Ishikawa (cell line): ENCODE data around the gene TMC5.

Experiments used
- CEBPB ChIP-seq: IDR thresholded peaks from 2 replicates; pipeline ENCODE4 v1.6.1; 2012
- CREB1 ChIP-seq: IDR thresholded peaks from 2 replicates; pipeline ENCODE4 v1.6.1; 2012; ENCODE audit warnings: low read depth
- EGR1 ChIP-seq: IDR thresholded peaks from 2 replicates; pipeline ENCODE4 v1.6.1; 2012
- EP300 ChIP-seq: IDR thresholded peaks from 2 replicates; pipeline ENCODE4 v1.6.1; 2012; ENCODE audit warnings: borderline replicate concordance
- FOXM1 ChIP-seq: IDR thresholded peaks from 2 replicates; pipeline ENCODE4 v1.6.1; 2012; ENCODE audit warnings: low read depth, borderline replicate concordance
- MAX ChIP-seq: IDR thresholded peaks from 2 replicates; pipeline ENCODE4 v1.6.1; 2012
- NFIC ChIP-seq: IDR thresholded peaks from 2 replicates; pipeline ENCODE4 v1.6.1; 2012
- RAD21 ChIP-seq: IDR thresholded peaks from 2 replicates; pipeline ENCODE4 v1.6.1; 2012; ENCODE audit warnings: low read depth
- REST ChIP-seq: IDR thresholded peaks from 2 replicates; pipeline ENCODE4 v1.6.1; 2012; ENCODE audit warnings: low read depth, mild to moderate bottlenecking
- TAF1 ChIP-seq: IDR thresholded peaks from 2 replicates; pipeline ENCODE4 v1.6.1; 2012; ENCODE audit warnings: low read depth, mild to moderate bottlenecking
- TCF12 ChIP-seq: IDR thresholded peaks from 2 replicates; pipeline ENCODE4 v1.6.1; 2012; ENCODE audit warnings: low read depth
- TEAD4 ChIP-seq: IDR thresholded peaks from 2 replicates; pipeline ENCODE4 v1.6.1; 2012
- USF1 ChIP-seq: IDR thresholded peaks from 2 replicates; pipeline ENCODE4 v1.6.1; 2012
- YY1 ChIP-seq: IDR thresholded peaks from 2 replicates; pipeline ENCODE4 v1.6.1; 2012; ENCODE audit warnings: low read depth
- ZBTB7A ChIP-seq: IDR thresholded peaks from 2 replicates; pipeline ENCODE4 v1.6.1; 2012; ENCODE audit warnings: low read depth

TMC5 gene

GRCh38 chr16:19393226-19394111 lies 24.2 kb upstream of the TMC5 start:
- no peak for TF ChIP-seq YY1
- no peak for TF ChIP-seq FOXM1
- peak; percentile 52 for TF ChIP-seq TCF12

GRCh38 chr16:19396555-19397011 lies 21.1 kb upstream of the TMC5 start:
- TF ChIP-seq MAX (no peak), USF1 (no peak), EP300 (no peak), CEBPB (peak; percentile 71)

- peak; percentile 40; the same call in 1 of the 2 replicates for TF ChIP-seq RAD21
- no peak for TF ChIP-seq ZBTB7A
- no peak for TF ChIP-seq YY1
Observed at GRCh38 chr16:19400711-19401110, 17.0 kb upstream of the TMC5 start.

- TF ChIP-seq CREB1 (no peak), FOXM1 (no peak), YY1 (no peak), USF1 (no peak), REST (no peak), MAX (no peak), CEBPB (no peak), EP300 (no peak), NFIC (no peak), TAF1 (no peak), ZBTB7A (no peak), TEAD4 (no peak), TCF12 (no peak), RAD21 (no peak), EGR1 (no peak)
Observed at GRCh38 chr16:19406891-19407491, 10.7 kb upstream of the TMC5 start.

- peak; percentile 55; the same call in 1 of the 2 replicates for TF ChIP-seq TAF1
- TF ChIP-seq MAX: peak; percentile 76
- 0 out of 2 replicates have a peak, but pooled peaks have one; percentile 7 for TF ChIP-seq USF1
- no peak for TF ChIP-seq TCF12
- peak; percentile 87 for TF ChIP-seq ZBTB7A
- TF ChIP-seq RAD21: no peak
- TF ChIP-seq NFIC: no peak
- peak; percentile 46 for TF ChIP-seq TEAD4
- TF ChIP-seq CEBPB: no peak
- no peak for TF ChIP-seq EGR1
- TF ChIP-seq FOXM1: no peak
- TF ChIP-seq EP300: peak; percentile 20; the same call in 1 of the 2 replicates
- no peak for TF ChIP-seq CREB1
- no peak for TF ChIP-seq YY1
- no peak for TF ChIP-seq REST
Observed at GRCh38 chr16:19410435-19411171, 7.1 kb upstream of the TMC5 start.
